Endometrial microvascular endothelial cells (primary cell): ENCODE results near the gene ERCC5. TPM values are rescaled to one million over a fixed set of nuclear protein-coding genes. Genes with fewer than 3 reads are reported as not detected.

Experiments
- in situ Hi-C: cut with HindIII; loops from 2 replicates; pipeline ENCODE4 v1.10.0; 2017; ENCODE audit warnings: low sequenced_read_pairs, low pct_unique_long_range_greater_than_20kb; ENCODE audit errors: inconsistent ontology term
- total RNA-seq: library from RNA; depleted of rRNA; stranded (reverse); fragments of >200 nt; gene quantifications from one replicate; pipeline ENCODE4 v1.2.3, GENCODE V29; 2015; ENCODE audit errors: inconsistent ontology term

ERCC5 gene
- 64.4 TPM for total RNA-seq

DNA sequence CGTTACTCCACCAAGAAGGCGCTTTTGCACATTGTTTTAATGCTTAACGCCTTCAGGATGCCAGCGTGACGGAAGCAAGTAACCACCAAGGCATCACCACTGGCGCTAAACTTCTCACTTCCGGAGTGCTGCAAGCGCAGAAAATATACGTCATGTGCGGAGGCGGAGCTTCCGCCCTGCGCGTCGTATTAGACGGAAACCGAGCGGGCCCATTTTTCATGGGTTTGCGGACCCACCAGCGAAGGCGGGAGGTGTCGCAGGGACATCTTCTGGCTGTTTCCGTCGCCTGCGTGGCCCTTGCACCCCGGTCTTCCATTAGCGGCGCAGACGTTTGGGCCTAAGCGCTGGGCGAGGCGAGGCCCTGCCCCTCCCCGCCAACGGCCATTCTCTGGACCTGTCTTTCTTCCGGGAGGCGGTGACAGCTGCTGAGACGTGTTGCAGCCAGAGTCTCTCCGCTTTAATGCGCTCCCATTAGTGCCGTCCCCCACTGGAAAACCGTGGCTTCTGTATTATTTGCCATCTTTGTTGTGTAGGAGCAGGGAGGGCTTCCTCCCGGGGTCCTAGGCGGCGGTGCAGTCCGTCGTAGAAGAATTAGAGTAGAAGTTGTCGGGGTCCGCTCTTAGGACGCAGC lies at the start of gene ERCC5:
TSS of gene ERCC5 (plus strand) at position 403 of the 631 bp plus-strand sequence. CDS start 235 bp downstream, outside the sequence.
- in situ Hi-C loops, result no loop called here

DNA sequence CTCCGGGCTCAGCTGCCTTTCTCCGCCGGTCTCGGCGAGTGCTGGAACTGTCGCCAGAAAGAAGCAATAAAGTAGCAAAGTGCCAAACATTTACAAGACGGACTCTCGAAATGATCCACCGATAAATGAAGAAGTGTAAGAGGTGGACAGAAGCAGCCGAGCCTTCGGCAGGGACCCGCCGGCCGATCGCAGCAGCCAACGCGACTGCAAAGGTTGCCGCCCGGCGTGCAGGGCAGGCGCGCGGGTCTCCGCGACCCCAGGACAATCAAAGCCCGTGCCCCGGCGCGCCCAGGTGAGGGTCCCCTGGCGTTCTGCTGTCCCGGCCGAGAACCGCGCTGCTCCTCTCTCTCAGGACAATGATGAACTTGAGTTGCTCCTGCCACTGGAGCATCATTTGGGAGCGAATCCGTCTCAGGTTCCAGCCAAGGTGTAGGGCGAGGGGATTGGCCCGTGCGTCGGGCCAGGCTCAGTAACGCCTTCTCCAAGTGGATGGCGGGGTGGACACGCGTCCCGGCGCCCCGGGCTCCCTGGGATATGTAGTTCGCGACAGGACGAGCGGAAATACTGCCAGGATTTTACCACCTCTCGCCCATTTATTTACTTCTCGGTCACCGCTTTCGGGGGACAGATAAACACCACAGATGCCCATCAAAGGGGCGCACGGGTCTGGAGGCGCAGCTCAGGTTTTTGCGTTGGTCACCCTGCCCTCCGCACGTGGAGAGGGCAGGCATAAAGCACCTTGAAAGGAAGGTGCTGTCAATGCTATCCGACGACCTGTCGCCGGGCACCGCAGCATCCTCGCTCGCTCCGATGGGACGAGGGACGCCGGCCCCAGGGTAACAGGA lies 47.0 kb upstream of the ERCC5 start, which contains the start of the genes BIVM and POGLUT2:
TSS of gene BIVM (plus strand) at position 539 of the 845 bp plus-strand sequence. CDS start 8,149 bp downstream, outside the sequence.
TSS of gene POGLUT2 (minus strand) at position 396 of the 845 bp plus-strand sequence. CDS start at position 90, 306 bp downstream.
- in situ Hi-C loops, result no loop called here

DNA sequence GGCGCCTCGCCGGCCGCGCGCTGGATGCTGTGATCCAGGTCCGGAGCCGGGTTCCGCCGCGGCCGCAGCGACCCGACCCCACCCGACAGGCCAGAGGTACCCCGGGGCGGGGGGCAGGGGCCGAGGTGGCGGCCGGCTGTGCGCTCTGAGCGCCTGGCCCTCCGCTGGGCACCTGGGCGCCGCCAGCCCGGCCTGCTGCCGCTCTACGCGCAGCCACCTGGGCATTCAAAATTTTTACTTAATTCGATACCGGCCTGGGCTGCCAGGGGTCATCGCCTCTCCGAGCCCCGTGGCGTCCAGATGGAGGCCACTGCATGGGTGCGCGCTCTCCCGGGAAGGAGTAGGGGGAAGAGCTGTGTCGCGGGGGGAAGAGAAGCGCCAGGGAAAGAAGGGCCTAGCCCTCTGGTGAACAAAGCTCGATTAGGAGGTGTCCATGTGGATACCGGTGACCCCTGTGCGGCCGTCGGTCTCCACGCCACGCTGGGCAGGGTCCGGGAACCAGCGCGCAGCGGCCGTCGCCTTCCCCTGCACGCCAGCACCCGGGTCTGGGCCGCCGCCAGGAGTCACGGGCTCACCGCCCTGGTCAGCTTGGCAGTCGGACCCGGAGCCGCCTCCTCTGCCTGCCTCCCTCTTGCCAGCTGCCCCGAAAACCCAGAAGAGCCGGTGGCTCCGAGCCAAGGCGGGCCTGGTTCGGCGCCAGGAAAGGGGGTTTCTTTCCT lies 46.2 kb upstream of the ERCC5 start:
- in situ Hi-C loops, result no loop called here

DNA sequence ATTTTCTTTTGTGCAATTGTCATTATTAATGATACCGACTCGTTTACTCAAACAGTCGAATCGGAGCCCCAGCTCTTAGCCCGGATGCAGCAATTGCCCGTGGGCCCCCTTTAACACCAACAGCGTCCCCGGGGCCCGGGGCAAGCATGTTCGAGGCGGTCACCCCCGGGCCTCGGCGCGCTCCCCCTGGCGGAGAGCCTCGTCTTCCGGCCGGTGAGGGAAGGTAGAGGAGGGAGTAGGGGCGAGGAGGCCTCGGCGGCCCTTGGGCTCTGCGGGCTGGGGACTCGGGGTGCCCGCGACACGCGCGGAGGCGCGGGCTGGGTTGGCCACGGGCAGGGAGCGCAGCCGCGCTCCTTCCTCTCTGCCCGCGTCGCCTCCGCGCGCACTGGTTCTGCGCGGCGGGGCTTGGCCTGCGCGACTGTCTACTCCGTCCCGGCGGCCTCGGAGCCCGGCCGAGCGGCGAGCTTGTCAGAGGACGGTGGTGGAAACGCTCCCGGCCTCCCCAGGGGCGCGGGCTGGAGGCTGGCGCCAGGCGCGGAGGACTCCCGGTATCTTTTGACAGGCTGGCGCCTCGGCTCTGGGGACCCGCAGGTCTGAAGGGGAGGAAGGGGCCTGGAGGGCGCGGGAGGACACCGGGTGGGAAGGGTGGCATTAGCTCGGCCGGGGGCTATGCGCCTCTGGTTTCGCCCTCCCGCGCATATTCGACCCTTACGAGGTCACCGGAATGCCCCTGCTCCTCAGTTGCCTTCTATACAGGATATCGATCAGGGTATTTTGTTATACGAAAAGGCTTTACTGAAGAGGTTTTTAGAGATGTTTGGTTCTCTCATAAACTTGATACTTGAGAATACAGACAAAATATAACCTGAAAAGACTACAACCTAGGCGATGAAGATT lies 45.4 kb upstream of the ERCC5 start:
- in situ Hi-C loops, result no loop called here

DNA sequence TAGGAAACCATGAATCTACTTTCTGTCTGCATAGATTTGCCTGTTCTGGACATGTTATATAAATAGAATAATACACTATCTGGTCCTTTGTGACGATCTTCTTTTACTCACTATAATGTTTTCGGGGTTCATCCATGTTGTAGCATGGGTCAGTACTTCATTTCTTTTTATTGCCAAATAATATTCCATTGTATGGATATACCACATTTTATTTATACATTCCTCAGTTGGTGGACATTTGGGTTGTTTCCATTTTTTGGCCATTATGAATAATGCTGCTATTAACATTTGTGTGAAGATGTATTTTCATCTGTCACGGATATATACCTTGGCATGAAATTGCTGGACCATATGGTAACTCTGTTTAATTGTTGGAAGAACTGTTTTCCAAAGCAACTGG lies 40.2 kb upstream of the ERCC5 start:
- in situ Hi-C loops, result no loop called here

DNA sequence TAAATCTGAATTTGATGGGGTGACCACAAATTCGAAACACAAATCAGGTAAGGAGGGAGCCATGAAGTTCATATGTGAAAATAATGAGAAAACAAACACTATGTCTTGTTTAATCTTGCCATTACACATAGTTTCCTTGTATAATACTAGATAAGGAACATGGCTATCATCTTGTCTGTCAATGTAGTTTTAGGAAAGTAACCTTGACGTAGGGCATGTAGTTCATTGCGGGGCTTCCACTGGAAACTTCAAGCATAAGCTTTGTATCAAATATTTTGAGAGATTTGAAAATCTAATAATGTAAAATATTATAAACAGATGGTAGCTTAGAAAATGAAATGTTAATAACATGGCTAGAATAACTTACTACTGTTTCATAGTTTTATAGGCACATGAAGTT lies 38.1 kb upstream of the ERCC5 start:
- in situ Hi-C loops, result no loop called here

DNA sequence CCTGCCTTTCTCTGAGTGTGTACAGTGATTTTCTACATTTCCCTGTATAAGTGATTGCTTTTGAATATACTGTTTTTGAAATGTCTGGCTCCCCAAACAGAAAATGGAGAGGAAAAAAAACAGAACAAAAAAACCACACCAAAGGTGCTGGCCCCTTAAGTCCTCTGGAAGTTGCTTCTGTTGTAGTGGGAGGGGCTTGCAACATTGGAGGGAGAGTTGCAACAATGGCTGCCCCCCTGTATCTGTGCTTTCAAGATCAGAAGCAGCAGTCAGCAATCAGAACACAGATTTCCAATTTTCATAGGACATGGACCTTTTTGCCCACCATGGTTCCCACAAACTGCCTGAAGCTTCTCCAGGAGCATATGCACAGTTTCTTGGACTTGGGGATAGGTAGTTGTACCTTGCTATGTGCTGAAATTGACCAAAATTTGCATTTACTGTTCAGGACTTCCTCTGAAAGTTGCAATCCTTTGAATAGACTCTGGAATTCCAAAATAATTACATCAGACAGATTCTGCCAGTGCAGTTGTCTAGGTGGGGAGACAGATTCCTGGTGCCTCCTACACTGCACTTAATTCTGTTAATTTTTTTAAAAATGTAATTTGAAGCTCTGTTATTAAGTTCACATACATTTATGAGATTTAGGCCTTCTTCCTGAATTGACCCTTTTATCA lies 33.1 kb upstream of the ERCC5 start:
- in situ Hi-C loops, result no loop called here

DNA sequence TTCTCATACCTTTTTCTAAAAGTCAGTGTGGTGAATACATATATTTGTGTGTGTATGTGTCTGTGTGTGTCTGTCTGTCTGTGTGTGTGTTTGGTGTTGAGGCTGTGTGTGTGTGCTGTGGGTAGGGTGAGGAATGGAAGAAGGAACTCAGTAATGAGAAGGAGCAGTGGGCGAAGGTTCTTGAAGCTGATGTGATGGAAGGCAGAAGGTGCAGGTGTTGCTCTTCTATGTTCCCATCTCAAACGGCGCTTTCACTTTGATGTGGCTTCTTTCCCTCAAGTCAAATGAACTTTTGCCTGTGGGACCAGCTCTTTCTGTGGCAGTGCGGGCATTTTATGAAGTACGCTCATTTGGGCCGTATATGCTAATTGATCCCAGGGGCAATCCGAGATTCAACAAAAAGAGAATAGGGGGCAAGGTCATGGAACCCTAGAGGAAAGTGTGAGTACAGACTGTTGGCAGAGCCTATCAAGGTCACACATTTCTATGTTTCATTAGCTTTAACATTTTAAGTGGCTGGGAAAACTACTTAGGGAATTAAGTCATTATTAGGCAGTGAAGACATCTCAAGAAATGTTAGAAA lies 31.7 kb upstream of the ERCC5 start:
- in situ Hi-C loops, result no loop called here

DNA sequence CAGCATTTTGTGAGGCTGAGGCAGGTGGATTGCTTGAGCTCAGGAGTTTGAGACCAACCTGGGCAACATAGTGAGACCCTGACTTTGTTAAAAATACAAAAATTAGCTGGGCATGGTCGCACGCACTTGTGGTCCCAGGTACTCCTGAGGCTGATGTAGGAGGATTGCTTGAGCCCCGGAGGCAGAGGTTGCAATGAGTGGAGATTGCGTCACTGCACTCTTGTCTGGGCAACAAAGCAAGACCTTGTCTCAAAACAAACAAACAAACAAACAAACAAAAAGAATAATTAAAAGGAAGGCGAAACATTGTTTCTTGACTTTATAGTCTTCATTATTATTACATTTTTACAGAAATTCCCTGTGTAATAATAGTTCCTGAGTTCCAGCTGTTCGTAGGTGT lies 31.0 kb upstream of the ERCC5 start:
- in situ Hi-C loops, result no loop called here

DNA sequence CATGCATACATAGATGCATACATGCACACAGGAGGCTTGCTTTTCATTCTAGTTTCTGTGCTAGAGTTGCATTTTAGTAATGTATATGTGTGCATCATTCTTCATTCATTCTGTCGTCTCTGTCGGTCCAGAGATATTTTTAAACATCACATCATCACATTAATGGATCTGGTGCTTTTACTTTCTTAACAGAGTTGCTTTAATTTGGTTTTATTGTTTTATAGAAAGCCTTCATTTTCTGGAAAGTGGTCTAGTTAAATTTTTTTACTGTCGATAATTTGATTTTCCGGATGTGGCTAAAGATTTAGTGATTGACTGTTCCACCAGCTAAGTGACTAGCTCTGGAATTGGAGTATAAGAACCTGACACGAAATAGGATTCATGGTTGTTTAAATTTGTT lies 30.0 kb upstream of the ERCC5 start:
- in situ Hi-C loops, result no loop called here

DNA sequence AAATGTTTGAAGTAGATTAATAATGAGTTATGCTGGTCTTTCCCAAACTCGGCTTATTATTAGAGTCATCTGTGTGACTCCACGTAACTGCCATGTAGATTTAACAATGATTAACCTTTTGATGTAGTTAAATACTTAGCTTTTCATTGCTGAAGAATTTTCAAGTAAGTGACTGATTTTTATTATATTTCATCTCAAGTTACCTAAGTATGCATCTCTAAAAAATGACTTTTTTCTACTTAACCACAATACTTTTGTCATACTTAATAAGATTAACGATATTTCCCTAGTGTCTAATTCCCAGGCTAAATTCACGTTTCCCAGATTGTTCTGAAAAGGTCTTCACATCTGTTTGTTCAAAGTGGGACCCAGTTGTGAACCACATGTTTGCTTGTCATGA lies 29.1 kb upstream of the ERCC5 start:
- in situ Hi-C loops, result no loop called here

DNA sequence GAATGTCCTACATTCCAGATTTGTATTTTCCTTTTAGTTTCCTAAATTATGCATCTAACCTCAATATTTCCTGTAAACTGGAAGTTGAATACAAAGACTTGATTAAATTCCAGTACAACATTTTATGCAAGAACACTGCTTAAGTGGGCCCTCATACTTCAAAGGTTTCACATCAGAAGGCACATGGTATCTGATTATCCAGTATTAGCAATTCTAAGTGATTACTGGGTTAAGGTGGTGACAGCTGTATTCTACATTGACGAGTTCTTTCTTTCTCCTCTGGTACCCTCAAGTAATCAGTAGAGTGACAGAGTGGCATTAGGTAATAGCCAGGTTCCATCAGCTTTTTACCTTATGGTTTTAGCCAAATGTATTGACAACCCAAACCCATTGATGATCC lies 28.6 kb upstream of the ERCC5 start:
- in situ Hi-C loops, result no loop called here

DNA sequence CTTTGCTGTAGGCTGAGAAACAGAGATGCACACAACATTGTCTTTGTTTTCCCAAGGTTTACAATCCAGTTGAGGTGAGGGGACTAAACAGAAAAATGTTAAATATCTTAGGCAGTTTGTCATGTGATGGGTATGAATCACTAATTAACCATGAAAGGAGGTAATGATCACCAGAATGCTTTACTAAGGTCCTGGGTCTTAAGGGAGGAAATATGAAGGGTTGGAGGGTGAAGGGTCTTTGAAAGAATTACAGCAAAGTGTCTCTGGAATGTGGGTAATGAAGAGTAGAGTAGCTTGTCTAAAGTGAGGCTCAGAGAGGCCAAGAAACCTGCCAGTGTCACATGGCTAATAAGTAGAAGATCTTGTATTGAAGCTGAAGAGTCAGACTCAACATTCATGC lies 27.9 kb upstream of the ERCC5 start:
- in situ Hi-C loops, result no loop called here

DNA sequence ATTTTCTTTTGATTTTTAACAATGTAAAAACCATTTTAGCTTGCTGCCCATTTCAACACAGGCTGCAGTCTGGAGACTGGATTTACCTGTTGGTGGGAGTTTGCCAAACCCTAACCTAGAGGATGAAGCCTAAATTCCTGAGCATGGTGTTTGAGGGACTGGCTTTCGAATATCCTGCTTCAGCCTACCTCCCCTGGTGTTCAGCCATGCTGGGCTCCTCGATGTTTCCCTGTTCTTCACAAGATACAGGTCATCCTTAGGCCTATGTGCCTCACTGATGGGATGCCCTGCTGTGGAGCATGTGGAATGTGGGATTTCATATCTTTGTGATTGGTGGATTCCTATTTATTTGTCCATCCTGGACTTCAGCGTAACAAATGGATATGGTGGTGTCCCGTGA lies 20.4 kb upstream of the ERCC5 start:
- in situ Hi-C loops, result no loop called here

DNA sequence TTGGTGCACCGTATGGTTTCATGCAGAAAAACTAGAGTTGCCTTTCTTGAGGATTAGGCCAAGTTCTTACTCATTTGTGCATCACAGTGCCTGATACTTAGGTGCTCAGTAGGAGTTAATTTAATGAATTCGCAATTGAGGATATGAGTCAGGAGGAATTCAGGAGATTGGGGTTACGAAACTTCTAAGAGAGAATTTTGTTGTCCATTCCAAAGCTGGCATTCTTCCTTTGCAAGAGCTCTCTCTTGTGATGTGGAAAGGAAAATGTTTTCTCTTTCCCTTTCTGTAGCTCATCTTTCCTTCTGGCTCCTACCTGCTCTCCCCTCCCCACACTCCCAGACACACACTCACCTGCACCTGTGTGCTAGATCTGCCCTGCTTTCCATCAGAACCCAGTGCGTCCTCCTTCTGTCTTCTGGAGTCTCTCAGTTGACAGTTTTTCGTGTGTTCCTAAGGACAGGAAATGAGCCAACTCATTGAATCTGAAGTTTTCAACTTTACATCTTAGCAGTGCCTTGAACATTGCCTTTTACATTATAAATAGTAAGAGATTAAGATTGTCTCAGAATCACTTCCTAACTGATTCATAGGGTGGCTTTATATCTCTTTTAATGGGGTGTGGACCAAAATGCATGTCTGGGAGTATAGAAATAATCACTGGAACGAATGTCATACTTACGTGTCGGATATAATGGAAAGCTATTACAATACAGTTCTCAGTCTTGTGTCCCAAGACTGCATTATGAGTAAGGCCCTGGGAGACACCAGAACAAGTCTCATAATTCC lies 19.7 kb upstream of the ERCC5 start:
- in situ Hi-C loops, result no loop called here

DNA sequence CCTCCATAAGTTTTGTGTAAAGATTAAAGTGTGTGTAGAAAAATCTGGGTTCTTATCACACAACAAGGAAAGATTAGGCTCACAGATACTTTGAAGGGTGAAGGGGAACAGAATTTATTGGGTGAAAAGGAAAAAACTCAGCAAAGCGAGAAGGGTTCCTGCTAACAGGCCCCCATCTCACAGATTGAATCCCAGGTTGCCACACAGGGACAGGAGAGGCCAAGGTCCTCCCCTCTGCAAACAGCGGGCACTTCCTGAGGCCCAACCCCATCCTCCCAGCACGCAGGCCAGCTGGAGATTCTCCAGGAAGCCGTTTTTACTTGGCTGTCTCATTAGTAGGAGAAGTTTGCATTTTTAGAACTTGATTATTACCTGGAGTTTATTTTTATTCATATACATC lies 15.2 kb upstream of the ERCC5 start:
- in situ Hi-C loops, result no loop called here

DNA sequence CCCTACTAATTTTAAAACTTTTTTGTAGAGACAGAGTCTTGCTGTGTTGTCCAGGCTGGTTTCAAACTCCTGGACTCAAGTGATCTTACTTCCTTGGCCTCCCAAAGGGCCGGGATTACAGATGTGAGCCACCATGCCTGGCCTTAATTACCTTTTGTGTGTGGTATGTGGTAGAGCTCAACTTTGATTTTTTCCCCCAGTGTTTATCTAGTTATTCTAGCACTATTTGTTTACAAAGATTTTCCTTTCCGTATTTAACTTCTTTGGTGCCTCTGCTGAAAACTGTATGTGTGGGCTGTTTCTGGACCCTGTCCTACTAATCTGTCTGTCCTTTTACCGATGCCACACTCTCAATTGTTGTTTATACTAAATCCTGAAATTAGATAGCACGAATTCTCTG lies 9.4 kb upstream of the ERCC5 start:
- in situ Hi-C loops, result no loop called here
